Stimulated activated CD8-positive, alpha-beta memory T cell treated with anti-CD3 and anti-CD28 coated beads, Interleukin-15, amount 100 ng/mL, for 48 hours (primary cell): ENCODE results near the gene TLK1.

Source experiments
- DNase-seq, 2 donors: peaks; one replicate each; pipeline ENCODE4 v3.0.0-alpha.2; 2020; ENCODE audit warnings: low read depth in 2 of 2

Gene TLK1

GRCh38 chr2:170967553-170967952, 193.1 kb downstream of the TLK1 start:
- no peak for DNase-seq

GRCh38 chr2:170966648-170967396, 193.9 kb downstream of the TLK1 start:
- no peak for DNase-seq

- no peak for DNase-seq
Observed at GRCh38 chr2:170965446-170966225, 195.1 kb downstream of the TLK1 start.

- DNase-seq = no peak
Observed at GRCh38 chr2:170963386-170963785, 197.3 kb downstream of the TLK1 start.

GRCh38 chr2:170953941-170954340, 206.8 kb downstream of the TLK1 start:
- DNase-seq = no peak

- DNase-seq = no peak
Observed at GRCh38 chr2:170950221-170950761, 210.4 kb downstream of the TLK1 start.

- DNase-seq = no peak
Observed at GRCh38 chr2:170949415-170949814, 211.3 kb downstream of the TLK1 start.

GRCh38 chr2:170944545-170944944, 216.1 kb downstream of the TLK1 start:
- DNase-seq = no peak

GRCh38 chr2:170943596-170943995, 217.1 kb downstream of the TLK1 start:
- DNase-seq = no peak

- no peak for DNase-seq
Observed at GRCh38 chr2:170943041-170943440, 217.7 kb downstream of the TLK1 start.

- DNase-seq = no peak
Observed at GRCh38 chr2:170942615-170943014, 218.1 kb downstream of the TLK1 start.
